Measurements from ENCODE around the gene RP2.

DNA sequence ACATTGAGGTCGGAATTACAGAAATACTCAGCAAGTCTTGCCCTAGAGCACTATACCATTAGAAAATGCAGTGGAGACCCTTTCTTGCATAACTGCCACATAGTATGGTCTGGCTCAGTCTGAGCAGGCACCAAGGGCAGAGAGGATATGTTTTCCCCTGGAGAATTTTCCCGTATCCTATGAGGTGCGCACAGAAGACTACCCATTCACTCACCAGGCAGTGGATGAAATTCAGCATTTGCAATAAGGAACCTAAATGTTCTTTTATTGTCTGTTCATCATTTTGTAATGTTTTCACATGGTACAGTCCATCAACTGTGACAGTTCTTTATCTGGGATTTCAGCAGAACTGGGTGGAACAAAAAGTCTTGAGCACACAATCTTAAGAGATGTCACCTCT is 90.9 kb downstream of the RP2 start:
- TF ChIP-seq, protein P1, sequence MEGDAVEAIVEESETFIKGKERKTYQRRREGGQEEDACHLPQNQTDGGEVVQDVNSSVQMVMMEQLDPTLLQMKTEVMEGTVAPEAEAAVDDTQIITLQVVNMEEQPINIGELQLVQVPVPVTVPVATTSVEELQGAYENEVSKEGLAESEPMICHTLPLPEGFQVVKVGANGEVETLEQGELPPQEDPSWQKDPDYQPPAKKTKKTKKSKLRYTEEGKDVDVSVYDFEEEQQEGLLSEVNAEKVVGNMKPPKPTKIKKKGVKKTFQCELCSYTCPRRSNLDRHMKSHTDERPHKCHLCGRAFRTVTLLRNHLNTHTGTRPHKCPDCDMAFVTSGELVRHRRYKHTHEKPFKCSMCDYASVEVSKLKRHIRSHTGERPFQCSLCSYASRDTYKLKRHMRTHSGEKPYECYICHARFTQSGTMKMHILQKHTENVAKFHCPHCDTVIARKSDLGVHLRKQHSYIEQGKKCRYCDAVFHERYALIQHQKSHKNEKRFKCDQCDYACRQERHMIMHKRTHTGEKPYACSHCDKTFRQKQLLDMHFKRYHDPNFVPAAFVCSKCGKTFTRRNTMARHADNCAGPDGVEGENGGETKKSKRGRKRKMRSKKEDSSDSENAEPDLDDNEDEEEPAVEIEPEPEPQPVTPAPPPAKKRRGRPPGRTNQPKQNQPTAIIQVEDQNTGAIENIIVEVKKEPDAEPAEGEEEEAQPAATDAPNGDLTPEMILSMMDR (IDR thresholded peaks at IDR 0.05; ENCODE audit: low read depth, low read length): no peak
- TF ChIP-seq POLR2A (IDR thresholded peaks at IDR 0.05; ENCODE audit: extremely low read depth, insufficient read length): no peak
- TF ChIP-seq, protein P2, sequence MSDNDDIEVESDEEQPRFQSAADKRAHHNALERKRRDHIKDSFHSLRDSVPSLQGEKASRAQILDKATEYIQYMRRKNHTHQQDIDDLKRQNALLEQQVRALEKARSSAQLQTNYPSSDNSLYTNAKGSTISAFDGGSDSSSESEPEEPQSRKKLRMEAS (IDR thresholded peaks at IDR 0.05; ENCODE audit: low read depth, low read length): no peak

All from NB4 (cell line).